ENCODE results near the gene TTBK2.

GRCh38 chr15:42733027-42733426 lies 187.6 kb downstream of the TTBK2 start:
- TF ChIP-seq CTCF (IDR thresholded peaks at IDR 0.05 in 4 of 5, conservative IDR thresholded peaks at IDR 0.05 in 1 of 5): no peak
- no peak for TF ChIP-seq POLR2A (IDR thresholded peaks at IDR 0.05)

Measured in gastrocnemius medialis (tissue), 4 donors.